ENCODE data around the gene PLEKHB2.
"Not testable (repeated sequence)": the region's sequence is repeated elsewhere in the genome, so short reads cannot be mapped to it uniquely, and the experiment has no call there.

DNA sequence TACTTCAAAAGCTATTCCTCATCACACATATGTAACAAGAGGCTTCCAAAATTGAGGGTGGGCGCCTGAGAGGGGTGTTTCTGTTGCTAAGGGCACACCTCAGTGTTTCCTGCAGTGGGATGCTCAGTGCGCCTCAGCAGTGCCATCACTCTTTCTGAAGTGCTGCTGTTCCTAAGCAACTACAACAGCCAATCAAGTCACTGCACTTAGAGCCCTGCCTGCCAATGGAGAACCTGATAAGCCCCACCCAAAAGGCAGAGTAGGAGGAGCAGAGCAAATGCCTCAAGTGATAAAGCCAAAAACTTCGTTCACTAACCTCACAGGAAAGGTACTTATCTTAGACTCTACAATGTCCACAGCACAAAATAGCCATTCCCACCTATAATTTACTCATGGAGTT, 88.3 kb downstream of the PLEKHB2 start:
- not testable (repeated sequence) for TF ChIP-seq ZNF274 (IDR thresholded peaks at IDR 0.05; ENCODE audit: low read depth, low read length); SRF (IDR thresholded peaks at IDR 0.05; ENCODE audit: low read depth); POLR2A (IDR thresholded peaks at IDR 0.05; ENCODE audit: borderline replicate concordance, extremely low read depth, insufficient read depth, insufficient read length); EZH2 (IDR thresholded peaks at IDR 0.05); RAD21 (IDR thresholded peaks at IDR 0.05; ENCODE audit: low read depth); TCF7L2 (IDR thresholded peaks at IDR 0.05; ENCODE audit: borderline replicate concordance, extremely low read depth, insufficient read depth, insufficient read length); EZH2phosphoT487 (IDR thresholded peaks at IDR 0.05; ENCODE audit: borderline replicate concordance); CEBPB (IDR thresholded peaks at IDR 0.05; ENCODE audit: low read depth); SP1 (IDR thresholded peaks at IDR 0.05; ENCODE audit: low read depth)
- TF ChIP-seq, protein P1, sequence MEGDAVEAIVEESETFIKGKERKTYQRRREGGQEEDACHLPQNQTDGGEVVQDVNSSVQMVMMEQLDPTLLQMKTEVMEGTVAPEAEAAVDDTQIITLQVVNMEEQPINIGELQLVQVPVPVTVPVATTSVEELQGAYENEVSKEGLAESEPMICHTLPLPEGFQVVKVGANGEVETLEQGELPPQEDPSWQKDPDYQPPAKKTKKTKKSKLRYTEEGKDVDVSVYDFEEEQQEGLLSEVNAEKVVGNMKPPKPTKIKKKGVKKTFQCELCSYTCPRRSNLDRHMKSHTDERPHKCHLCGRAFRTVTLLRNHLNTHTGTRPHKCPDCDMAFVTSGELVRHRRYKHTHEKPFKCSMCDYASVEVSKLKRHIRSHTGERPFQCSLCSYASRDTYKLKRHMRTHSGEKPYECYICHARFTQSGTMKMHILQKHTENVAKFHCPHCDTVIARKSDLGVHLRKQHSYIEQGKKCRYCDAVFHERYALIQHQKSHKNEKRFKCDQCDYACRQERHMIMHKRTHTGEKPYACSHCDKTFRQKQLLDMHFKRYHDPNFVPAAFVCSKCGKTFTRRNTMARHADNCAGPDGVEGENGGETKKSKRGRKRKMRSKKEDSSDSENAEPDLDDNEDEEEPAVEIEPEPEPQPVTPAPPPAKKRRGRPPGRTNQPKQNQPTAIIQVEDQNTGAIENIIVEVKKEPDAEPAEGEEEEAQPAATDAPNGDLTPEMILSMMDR (IDR thresholded peaks at IDR 0.05 in 2 of 3, conservative IDR thresholded peaks at IDR 0.05 in 1 of 3; ENCODE audit: borderline replicate concordance in 1 of 3, insufficient read depth in 1 of 3, low read depth in 2 of 3, low read length in 2 of 3), result not testable (repeated sequence)
- TF ChIP-seq, protein P2, sequence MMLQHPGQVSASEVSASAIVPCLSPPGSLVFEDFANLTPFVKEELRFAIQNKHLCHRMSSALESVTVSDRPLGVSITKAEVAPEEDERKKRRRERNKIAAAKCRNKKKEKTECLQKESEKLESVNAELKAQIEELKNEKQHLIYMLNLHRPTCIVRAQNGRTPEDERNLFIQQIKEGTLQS (IDR thresholded peaks at IDR 0.05), result not testable (repeated sequence)
